GM12875 (cell line): ENCODE data around the gene FSTL4.

Source experiments
- H3K4me3 ChIP-seq: one replicate; pipeline ENCODE4 v1.5.1; 2011; ENCODE audit warnings: low read depth, low read length, control low read depth
- TF ChIP-seq, protein P1 (sequence below): IDR thresholded peaks from 2 replicates; pipeline ENCODE4 v1.5.1; 2011; ENCODE audit warnings: low read depth, mild to moderate bottlenecking, control low read depth, inconsistent platforms, low read length, moderate library complexity, borderline replicate concordance; ENCODE audit not compliant: insufficient read depth

FSTL4 gene

DNA sequence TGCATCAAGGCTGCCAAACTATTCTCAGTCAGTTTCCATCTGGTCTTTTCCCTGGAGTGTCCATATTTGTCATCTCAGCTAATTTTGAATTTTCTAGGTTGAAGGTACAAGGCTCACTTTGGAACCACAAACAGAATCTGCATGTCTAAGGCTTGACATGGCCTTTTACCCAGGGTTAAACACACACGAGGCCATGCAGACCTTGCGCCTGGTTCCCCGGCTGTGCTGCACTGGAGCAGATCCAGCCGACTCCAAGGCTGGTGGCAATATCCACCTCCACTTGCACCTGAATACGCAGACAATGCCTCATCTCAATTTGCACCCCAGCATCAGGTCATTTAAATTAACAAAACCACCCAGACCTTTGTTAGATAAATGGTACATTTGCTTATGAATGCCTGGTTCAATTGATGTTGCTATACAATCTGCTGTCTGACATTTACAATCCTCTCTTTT lies 284.4 kb downstream of the FSTL4 start:
- no peak overlapping the region for H3K4me3 ChIP-seq
- TF ChIP-seq, protein P1, sequence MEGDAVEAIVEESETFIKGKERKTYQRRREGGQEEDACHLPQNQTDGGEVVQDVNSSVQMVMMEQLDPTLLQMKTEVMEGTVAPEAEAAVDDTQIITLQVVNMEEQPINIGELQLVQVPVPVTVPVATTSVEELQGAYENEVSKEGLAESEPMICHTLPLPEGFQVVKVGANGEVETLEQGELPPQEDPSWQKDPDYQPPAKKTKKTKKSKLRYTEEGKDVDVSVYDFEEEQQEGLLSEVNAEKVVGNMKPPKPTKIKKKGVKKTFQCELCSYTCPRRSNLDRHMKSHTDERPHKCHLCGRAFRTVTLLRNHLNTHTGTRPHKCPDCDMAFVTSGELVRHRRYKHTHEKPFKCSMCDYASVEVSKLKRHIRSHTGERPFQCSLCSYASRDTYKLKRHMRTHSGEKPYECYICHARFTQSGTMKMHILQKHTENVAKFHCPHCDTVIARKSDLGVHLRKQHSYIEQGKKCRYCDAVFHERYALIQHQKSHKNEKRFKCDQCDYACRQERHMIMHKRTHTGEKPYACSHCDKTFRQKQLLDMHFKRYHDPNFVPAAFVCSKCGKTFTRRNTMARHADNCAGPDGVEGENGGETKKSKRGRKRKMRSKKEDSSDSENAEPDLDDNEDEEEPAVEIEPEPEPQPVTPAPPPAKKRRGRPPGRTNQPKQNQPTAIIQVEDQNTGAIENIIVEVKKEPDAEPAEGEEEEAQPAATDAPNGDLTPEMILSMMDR, result no peak

GRCh38 chr5:133326361-133326760 lies 286.0 kb downstream of the FSTL4 start:
- TF ChIP-seq, protein P1, result no peak

DNA sequence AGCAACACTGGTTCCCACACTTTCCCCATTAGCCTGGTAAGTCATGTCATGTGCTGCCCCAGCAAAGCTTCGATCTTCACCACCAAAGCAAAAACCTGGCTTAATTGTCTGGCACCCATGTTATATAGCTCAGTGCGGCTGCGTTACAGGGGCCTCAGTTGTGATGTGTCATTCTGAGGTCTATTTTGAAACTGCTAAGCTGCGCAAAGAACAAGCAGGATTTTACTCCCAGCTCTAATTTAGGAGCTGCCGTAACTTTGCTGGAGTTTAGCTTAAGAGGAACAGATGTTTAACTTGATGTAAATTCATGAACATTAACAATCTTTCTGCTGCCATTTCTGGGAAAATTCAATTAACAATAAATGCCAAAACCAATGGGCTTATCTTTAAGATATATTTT lies 286.5 kb downstream of the FSTL4 start:
- H3K4me3 ChIP-seq, result no peak overlapping the region
- TF ChIP-seq, protein P1, result no peak

More at GRCh38 chr5:133326361-133326760, 286.0 kb downstream of the FSTL4 start:
- no peak overlapping the region for H3K4me3 ChIP-seq

GRCh38 chr5:133324926-133325325 lies 287.4 kb downstream of the FSTL4 start:
- TF ChIP-seq, protein P1, result no peak
- no peak overlapping the region for H3K4me3 ChIP-seq

DNA sequence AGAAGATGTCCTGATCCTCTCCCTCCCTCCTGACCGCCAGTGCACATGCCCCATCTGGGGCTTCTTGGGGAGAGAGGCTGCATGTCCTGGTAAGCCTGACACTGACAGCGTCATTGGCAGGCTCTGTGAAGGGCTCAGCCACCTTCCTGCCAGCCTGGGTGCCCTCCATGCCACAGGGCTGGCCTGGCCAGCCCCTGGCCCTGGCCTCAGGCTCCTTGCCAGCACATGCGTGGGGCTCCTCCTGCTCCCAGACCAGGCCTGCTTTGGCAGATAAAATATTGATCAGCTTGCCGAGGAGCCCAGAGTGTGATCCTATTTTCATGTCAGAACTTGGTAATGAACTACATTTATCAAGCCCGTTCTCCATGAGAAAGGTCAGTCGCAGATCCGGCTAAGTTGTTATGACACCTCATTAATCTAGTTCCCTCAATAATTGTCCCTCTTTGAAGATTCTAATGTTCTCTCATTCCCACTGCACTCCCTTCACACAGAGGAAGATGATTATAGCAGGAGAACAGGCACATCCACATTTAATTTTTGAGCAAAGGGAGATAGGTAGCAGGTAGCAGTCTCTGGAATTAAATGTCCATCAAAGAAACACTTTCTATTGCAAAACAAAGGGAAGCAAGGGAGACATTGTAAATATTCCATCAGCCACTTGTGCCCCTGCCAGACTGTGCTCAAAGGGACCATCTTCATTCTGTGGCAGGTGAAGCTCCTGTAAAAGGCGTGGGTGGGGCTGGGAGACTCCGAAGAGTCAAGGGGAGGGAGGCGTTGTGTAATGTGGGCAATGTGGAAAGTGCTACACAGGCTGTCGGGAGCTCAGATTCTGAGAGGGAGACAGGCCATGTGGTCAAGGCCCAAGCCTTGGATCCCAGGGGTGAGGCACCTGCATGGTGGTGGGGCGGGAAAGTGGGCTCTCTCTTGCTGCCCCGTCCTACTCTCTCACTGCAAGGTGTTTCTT lies 288.6 kb downstream of the FSTL4 start:
- H3K4me3 ChIP-seq, result no peak overlapping the region
- TF ChIP-seq, protein P1, result no peak

DNA sequence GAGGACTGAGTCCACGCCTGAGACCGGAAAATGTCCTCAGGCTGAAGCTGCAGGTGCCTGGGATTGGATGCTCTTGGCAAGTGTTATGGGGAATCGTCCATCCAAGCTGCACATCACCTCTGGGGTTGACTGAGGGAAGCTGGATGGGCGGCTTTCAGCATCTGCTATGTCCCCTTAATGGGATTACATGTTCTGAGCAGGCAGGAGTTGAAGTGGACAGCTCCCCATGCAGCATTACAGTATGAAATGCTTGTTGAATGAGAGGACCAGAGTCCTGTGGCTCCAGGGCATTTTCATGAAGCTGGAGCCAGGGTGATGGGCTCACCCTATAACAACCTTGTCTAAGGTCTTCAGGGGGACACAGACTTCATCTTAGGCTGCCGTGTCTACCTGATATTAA lies 289.6 kb downstream of the FSTL4 start:
- TF ChIP-seq, protein P1, result no peak
- H3K4me3 ChIP-seq, result no peak overlapping the region
